IMR-90 (cell line): ENCODE measurements around the gene FNDC1. TPM values are rescaled to one million over a fixed set of nuclear protein-coding genes. Genes with fewer than 3 reads are reported as not detected.
A peak's percentile ranks its signal among the peaks of the same experiment; 100 is the strongest.

Source experiments
- ATAC-seq: fragments of 200-7000 bp; cut with Tn5 transposase; 2 replicates; pipeline ENCODE4 v1.9.1; 2020; ENCODE audit warnings: low read depth, mild to moderate bottlenecking, moderate library complexity
- BruUV-seq: library from RNA; stranded (reverse); fragments of 400-500 nt; replicated peaks from 2 replicates; lab custom pipeline; 2021; lab: Mats Ljungman, UMichigan
- CTCF ChIA-PET: fragments of 300-600 bp; formaldehyde crosslinking; extraction: SDS; loops from one replicate; lab custom pipeline; 2021; ENCODE audit warnings: antibody characterized with exemption; lab: Yijun Ruan, JAX
- POLR2A ChIA-PET: fragments of 300-600 bp; sonication (Branson Sonifier 250); formaldehyde crosslinking; loops from one replicate; lab custom pipeline; 2022; ENCODE audit warnings: antibody characterized with exemption; ENCODE audit not compliant: unreplicated experiment; lab: Charles Lee
- DNase-seq: peaks from one replicate; pipeline ENCODE4 v3.0.0; 2013
- H2AFZ ChIP-seq: replicated peaks from 2 replicates; pipeline ENCODE3; 2013; ENCODE audit warnings: low read length, mild to moderate bottlenecking; ENCODE audit not compliant: poor library complexity
- H2AK5ac ChIP-seq: 2 replicates; pipeline ENCODE4 v1.6.1; 2013; ENCODE audit warnings: low read depth, low read length, inconsistent platforms
- H2AK9ac ChIP-seq: replicated peaks from 2 replicates; pipeline ENCODE3; 2013; ENCODE audit warnings: mild to moderate bottlenecking, low read depth, low read length, moderate library complexity; ENCODE audit not compliant: poor library complexity
- H2BK120ac ChIP-seq: 2 replicates; pipeline ENCODE4 v1.6.1; 2013; ENCODE audit warnings: low read depth, low read length, inconsistent platforms
- H2BK15ac ChIP-seq: 3 replicates; pipeline ENCODE4 v1.6.1; 2013; ENCODE audit warnings: low read depth, low read length, inconsistent platforms
- H2BK20ac ChIP-seq: 2 replicates; pipeline ENCODE4 v1.6.1; 2013; ENCODE audit warnings: low read depth, mild to moderate bottlenecking, inconsistent platforms, low read length, moderate library complexity
- H2BK5ac ChIP-seq: 2 replicates; pipeline ENCODE4 v1.6.1; 2013; ENCODE audit warnings: mild to moderate bottlenecking, low read depth, low read length, inconsistent platforms; ENCODE audit not compliant: poor library complexity, severe bottlenecking
- H3K14ac ChIP-seq: replicated peaks from 2 replicates; pipeline ENCODE4 v1.6.1; 2013; ENCODE audit warnings: low read depth, low read length, inconsistent platforms
- H3K18ac ChIP-seq: 2 replicates; pipeline ENCODE4 v1.6.1; 2013; ENCODE audit warnings: low read depth, low read length, control low read depth
- H3K23ac ChIP-seq: 2 replicates; pipeline ENCODE4 v1.6.1; 2013; ENCODE audit warnings: low read depth, low read length, inconsistent platforms
- H3K27ac ChIP-seq: 2 replicates; pipeline ENCODE4 v1.5.1; 2013; ENCODE audit warnings: mild to moderate bottlenecking, control low read depth, low read length; ENCODE audit not compliant: insufficient read depth
- H3K27me3 ChIP-seq: 2 replicates; pipeline ENCODE4 v1.6.1; 2013; ENCODE audit warnings: low read length; ENCODE audit not compliant: control insufficient read depth, insufficient read depth
- H3K36me3 ChIP-seq: 2 replicates; pipeline ENCODE4 v1.6.1; 2013; ENCODE audit warnings: low read length, mixed read lengths; ENCODE audit not compliant: control insufficient read depth, insufficient read depth
- H3K4ac ChIP-seq: 2 replicates; pipeline ENCODE4 v1.6.1; 2013; ENCODE audit warnings: low read depth, low read length, inconsistent platforms
- H3K4me1 ChIP-seq: 2 replicates; pipeline ENCODE4 v1.6.1; 2013; ENCODE audit warnings: low read length, mixed read lengths; ENCODE audit not compliant: control insufficient read depth, insufficient read depth
- H3K4me2 ChIP-seq: 2 replicates; pipeline ENCODE4 v1.6.1; 2013; ENCODE audit warnings: low read depth, mild to moderate bottlenecking, control low read depth, low read length, moderate library complexity
- H3K4me3 ChIP-seq: 2 replicates; pipeline ENCODE4 v1.5.1; 2013; ENCODE audit warnings: low read depth, mild to moderate bottlenecking, control low read depth, low read length, moderate library complexity; ENCODE audit not compliant: insufficient read depth
- H3K56ac ChIP-seq: 2 replicates; pipeline ENCODE4 v1.6.1; 2013; ENCODE audit warnings: low read length, inconsistent platforms; ENCODE audit not compliant: insufficient read depth; ENCODE audit errors: extremely low read depth
- H3K79me1 ChIP-seq, 2 experiments: 2 replicates each; pipeline ENCODE4 v1.6.1; 2013; ENCODE audit warnings: low read length in 2 of 2, inconsistent platforms in 1 of 2, low read depth in 1 of 2
- H3K9ac ChIP-seq: 2 replicates; pipeline ENCODE4 v1.6.1; 2013; ENCODE audit warnings: low read depth, low read length, control low read depth
- H3K9me1 ChIP-seq: 2 replicates; pipeline ENCODE4 v1.6.1; 2013; ENCODE audit warnings: low read length, inconsistent platforms; ENCODE audit not compliant: insufficient read depth
- H3K9me3 ChIP-seq: 2 replicates; pipeline ENCODE4 v1.6.1; 2013; ENCODE audit warnings: low read length; ENCODE audit not compliant: control insufficient read depth, insufficient read depth
- H4K20me1 ChIP-seq: 2 replicates; pipeline ENCODE4 v1.6.1; 2013; ENCODE audit warnings: low read length, inconsistent platforms; ENCODE audit not compliant: insufficient read depth
- H4K5ac ChIP-seq: 2 replicates; pipeline ENCODE4 v1.6.1; 2013; ENCODE audit warnings: mild to moderate bottlenecking, low read depth, low read length, control low read depth
- H4K8ac ChIP-seq, 2 experiments: 2 replicates each; pipeline ENCODE4 v1.6.1; 2013; ENCODE audit warnings: low read depth in 2 of 2, low read length in 2 of 2, control low read depth in 1 of 2, inconsistent platforms in 1 of 2
- H4K91ac ChIP-seq: 2 replicates; pipeline ENCODE4 v1.6.1; 2013; ENCODE audit warnings: low read depth, low read length, inconsistent platforms; ENCODE audit not compliant: insufficient read depth
- CHD1 ChIP-seq: IDR thresholded peaks from 2 replicates; pipeline ENCODE4 v1.6.1; 2012; ENCODE audit warnings: low read depth, low read length, improper control_type of control experiment
- MAFK ChIP-seq: IDR thresholded peaks from 2 replicates; pipeline ENCODE4 v1.6.1; 2012; ENCODE audit warnings: low read depth, low read length, improper control_type of control experiment
- MAZ ChIP-seq: IDR thresholded peaks from 2 replicates; pipeline ENCODE4 v1.6.1; 2012; ENCODE audit warnings: low read depth, mild to moderate bottlenecking, low read length, improper control_type of control experiment, moderate library complexity, borderline replicate concordance
- NFE2L2 ChIP-seq: fragments of 150-350 bp; IDR thresholded peaks from 2 replicates; pipeline ENCODE4 v1.6.1; 2016; ENCODE audit warnings: low read depth, mild to moderate bottlenecking, low read length
- POLR2A ChIP-seq: IDR thresholded peaks from 2 replicates; pipeline ENCODE4 v1.6.1; 2012; ENCODE audit warnings: mild to moderate bottlenecking, low read depth, low read length
- RAD21 ChIP-seq: IDR thresholded peaks from 2 replicates; pipeline ENCODE4 v1.6.1; 2012; ENCODE audit warnings: low read length, improper control_type of control experiment
- RCOR1 ChIP-seq: IDR thresholded peaks from 2 replicates; pipeline ENCODE4 v1.6.1; 2012; ENCODE audit warnings: mild to moderate bottlenecking, low read length, improper control_type of control experiment; ENCODE audit not compliant: insufficient replicate concordance
- SMC3 ChIP-seq: fragments of 150-350 bp; IDR thresholded peaks from 2 replicates; pipeline ENCODE4 v1.6.1; 2016; ENCODE audit warnings: low read depth, mild to moderate bottlenecking, antibody characterized with exemption, low read length, moderate library complexity
- WGBS, 2 experiments: methylation state at CpG; one replicate each; pipeline versions ENCODE4 v1.1.5 to v1.1.7; 2013; ENCODE audit warnings: missing lambda C conversion rate in 2 of 2; ENCODE audit not compliant: insufficient read length in 1 of 2; ENCODE audit errors: extremely low coverage in 2 of 2; 5-methylcytosine and 5-hydroxymethylcytosine counted together
- dilution Hi-C: fragments of 300-500 bp; cut with HindIII; formaldehyde crosslinking; loops from one replicate; pipeline ENCODE4 v1.14.3; 2018; ENCODE audit warnings: low sequenced_read_pairs; ENCODE audit not compliant: unreplicated experiment
- in situ Hi-C: fragments of 300-500 bp; cut with MboI; formaldehyde crosslinking; loops from 3 replicates; pipeline ENCODE4 v1.14.3; 2019; ENCODE audit warnings: low sequenced_read_pairs, inconsistent platforms, mixed read lengths
- intact Hi-C: fragments of 100-400 bp; cut with micrococcal nuclease; formaldehyde crosslinking; loops from 2 replicates; pipeline ENCODE4 v1.10.0; 2022
- polyA plus RNA-seq, 3 experiments: library from polyadenylated mRNA; depleted of rRNA; stranded (reverse); fragments of >200 nt; gene quantifications; 2 replicates each; pipeline ENCODE4 v1.2.3, GENCODE V29; 2012; ENCODE audit warnings: low replicate concordance in 1 of 3
- total RNA-seq: library from RNA; depleted of rRNA; stranded (reverse); fragments of >200 nt; gene quantifications from 2 replicates; pipeline ENCODE4 v1.2.3, GENCODE V29; 2012
- TF ChIP-seq, protein P1 (sequence below): conservative IDR thresholded peaks from 2 replicates; pipeline ENCODE4 v1.5.1; 2012; ENCODE audit warnings: mild to moderate bottlenecking, low read depth, low read length, improper control_type of control experiment

Gene FNDC1
- total and polyA plus RNA-seq, 2 of the 4 experiments (the other 2 are of a cell fraction) = 0.03 TPM; not detected in 1

DNA sequence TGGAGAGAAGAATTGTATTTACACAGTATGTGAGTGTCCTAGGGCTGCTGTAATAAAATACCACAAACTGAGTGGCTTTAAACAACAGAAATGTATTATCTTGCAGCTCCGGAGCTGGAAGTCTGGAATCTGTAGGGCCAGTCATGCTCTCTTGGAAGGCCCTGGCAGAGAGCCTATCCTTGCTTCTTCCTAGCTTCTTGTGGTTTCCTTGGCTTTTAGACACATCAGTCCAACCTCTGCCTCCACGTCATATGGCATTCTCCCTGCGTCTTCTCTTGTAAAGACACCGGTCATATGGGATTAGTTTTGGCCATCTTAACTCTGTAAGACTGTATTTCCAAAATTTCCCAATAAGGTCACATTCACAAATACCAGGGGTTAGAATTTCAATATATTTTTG lies 10.8 kb downstream of the FNDC1 start:
- Histone ChIP-seq H3K27me3 (peaks cover 4% of the 10 kb centered on the region), H3K23ac (no peak overlapping the region), H4K8ac (no peak overlapping the region), H3K9me1 (no peaks in the 10 kb centered on the region), H4K91ac (no peak overlapping the region), H3K36me3 (no peaks in the 10 kb centered on the region), H3K4ac (no peak overlapping the region), H3K56ac (no peak overlapping the region), H3K18ac (no peak overlapping the region), H3K4me2 (no peak overlapping the region), H3K79me1 (no peaks in the 10 kb centered on the region), H2AFZ (no peak overlapping the region), H3K9ac (no peak overlapping the region), H2AK9ac (no peak overlapping the region), H4K5ac (no peak overlapping the region), H2BK120ac (no peak overlapping the region), H2BK20ac (no peak overlapping the region), H3K4me3 (no peak overlapping the region), H3K14ac (no peak overlapping the region), H2AK5ac (no peak overlapping the region), H2BK5ac (no peak overlapping the region), H3K9me3 (no peaks in the 10 kb centered on the region), H2BK15ac (no peak overlapping the region), H3K27ac (no peak overlapping the region), H3K4me1 (no peaks in the 10 kb centered on the region), H4K20me1 (no peaks in the 10 kb centered on the region)
- ChIA-PET CTCF (no interaction called here), POLR2A (no interaction called here)
- dilution Hi-C loops (no loop called here), intact Hi-C loops (no loop called here), in situ Hi-C loops (loop anchor here (25.0 kb wide), 1 partner anchor 632 kb away; the partner anchor contains the start of gene PNLDC1)
- DNase-seq (peak; percentile 14), ATAC-seq (no peak)
- no TSS peak for BruUV-seq
- TF ChIP-seq MAZ (no peak), POLR2A (no peak), NFE2L2 (no peak), RCOR1 (no peak), RAD21 (no peak), MAFK (no peak), CHD1 (no peak), SMC3 (no peak)
- TF ChIP-seq, protein P1, sequence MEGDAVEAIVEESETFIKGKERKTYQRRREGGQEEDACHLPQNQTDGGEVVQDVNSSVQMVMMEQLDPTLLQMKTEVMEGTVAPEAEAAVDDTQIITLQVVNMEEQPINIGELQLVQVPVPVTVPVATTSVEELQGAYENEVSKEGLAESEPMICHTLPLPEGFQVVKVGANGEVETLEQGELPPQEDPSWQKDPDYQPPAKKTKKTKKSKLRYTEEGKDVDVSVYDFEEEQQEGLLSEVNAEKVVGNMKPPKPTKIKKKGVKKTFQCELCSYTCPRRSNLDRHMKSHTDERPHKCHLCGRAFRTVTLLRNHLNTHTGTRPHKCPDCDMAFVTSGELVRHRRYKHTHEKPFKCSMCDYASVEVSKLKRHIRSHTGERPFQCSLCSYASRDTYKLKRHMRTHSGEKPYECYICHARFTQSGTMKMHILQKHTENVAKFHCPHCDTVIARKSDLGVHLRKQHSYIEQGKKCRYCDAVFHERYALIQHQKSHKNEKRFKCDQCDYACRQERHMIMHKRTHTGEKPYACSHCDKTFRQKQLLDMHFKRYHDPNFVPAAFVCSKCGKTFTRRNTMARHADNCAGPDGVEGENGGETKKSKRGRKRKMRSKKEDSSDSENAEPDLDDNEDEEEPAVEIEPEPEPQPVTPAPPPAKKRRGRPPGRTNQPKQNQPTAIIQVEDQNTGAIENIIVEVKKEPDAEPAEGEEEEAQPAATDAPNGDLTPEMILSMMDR = no peak
- no CpG with 5 or more reads among the region's 4 CpGs for WGBS, 2 experiments
